Left ventricle myocardium inferior (tissue), 1 donor: ENCODE measurements around the gene GON7. TPM values are rescaled to one million over a fixed set of nuclear protein-coding genes. Genes with fewer than 3 reads are reported as not detected.

Experiments used
- DNase-seq: peaks from one replicate; pipeline ENCODE4 v3.0.0-alpha.2; 2020
- H3K27ac ChIP-seq: fragments of 200-600 bp; replicated peaks from 2 replicates; pipeline ENCODE4 v1.8.0; 2021
- H3K27me3 ChIP-seq: fragments of 200-600 bp; 2 replicates; pipeline ENCODE4 v1.8.0; 2021; ENCODE audit warnings: low read depth
- H3K36me3 ChIP-seq: fragments of 200-600 bp; 2 replicates; pipeline ENCODE4 v1.8.0; 2021
- H3K4me1 ChIP-seq: fragments of 200-600 bp; 2 replicates; pipeline ENCODE4 v1.8.0; 2021
- H3K4me3 ChIP-seq: fragments of 200-600 bp; 2 replicates; pipeline ENCODE4 v1.8.0; 2021; ENCODE audit warnings: mild to moderate bottlenecking, moderate library complexity
- H3K9me3 ChIP-seq: fragments of 200-600 bp; replicated peaks from 2 replicates; pipeline ENCODE4 v1.8.0; 2021
- intact Hi-C: fragments of 100-400 bp; cut with micrococcal nuclease; formaldehyde crosslinking; loops from one replicate; pipeline ENCODE4 v1.11.0; 2022
- total RNA-seq: library from RNA; stranded (reverse); fragmentation: NEBNext Ultra II Directional; extraction: Animal tissue kit (Norgen Biotek cat#: 25700); gene quantifications from one replicate; pipeline ENCODE4 v1.2.1, GENCODE V29; 2021
- TF ChIP-seq, protein P1 (sequence below): fragments of 200-600 bp; IDR thresholded peaks from 2 replicates; pipeline ENCODE4 v1.8.0; 2021; ENCODE audit warnings: antibody characterized with exemption, mild to moderate bottlenecking, borderline replicate concordance
- donor health status: DM: no; HTN: yes; CAD: no; lungs with severe emphysema.

GON7 gene
- total RNA-seq, 1 donor from 2014 or later, result 19.0 TPM

DNA sequence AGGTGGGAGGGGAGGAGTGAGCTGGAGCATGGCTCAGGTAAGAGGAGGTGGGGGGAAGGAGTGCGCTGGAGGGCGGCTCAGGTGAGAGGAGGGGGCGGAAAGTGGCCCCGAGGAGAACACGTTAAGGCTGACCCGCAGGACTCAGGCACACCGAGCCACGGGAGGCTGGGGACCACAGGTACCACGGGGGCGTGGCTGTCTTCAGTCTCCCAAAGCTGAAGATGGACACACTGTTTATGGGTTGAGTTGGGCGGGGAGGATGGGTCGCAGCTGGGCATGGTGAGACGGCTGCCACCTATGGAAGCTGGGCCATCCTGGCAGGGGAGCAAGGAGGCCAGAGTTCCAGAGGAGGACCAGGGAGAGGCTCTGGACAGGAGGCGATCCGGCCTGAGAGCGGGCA lies 23.7 kb upstream of the GON7 start:
- H3K27me3 ChIP-seq, result no peaks in the 10 kb centered on the region
- H3K4me3 ChIP-seq, result peak overlapping the region; percentile 64
- no peak for DNase-seq
- TF ChIP-seq, protein P1, sequence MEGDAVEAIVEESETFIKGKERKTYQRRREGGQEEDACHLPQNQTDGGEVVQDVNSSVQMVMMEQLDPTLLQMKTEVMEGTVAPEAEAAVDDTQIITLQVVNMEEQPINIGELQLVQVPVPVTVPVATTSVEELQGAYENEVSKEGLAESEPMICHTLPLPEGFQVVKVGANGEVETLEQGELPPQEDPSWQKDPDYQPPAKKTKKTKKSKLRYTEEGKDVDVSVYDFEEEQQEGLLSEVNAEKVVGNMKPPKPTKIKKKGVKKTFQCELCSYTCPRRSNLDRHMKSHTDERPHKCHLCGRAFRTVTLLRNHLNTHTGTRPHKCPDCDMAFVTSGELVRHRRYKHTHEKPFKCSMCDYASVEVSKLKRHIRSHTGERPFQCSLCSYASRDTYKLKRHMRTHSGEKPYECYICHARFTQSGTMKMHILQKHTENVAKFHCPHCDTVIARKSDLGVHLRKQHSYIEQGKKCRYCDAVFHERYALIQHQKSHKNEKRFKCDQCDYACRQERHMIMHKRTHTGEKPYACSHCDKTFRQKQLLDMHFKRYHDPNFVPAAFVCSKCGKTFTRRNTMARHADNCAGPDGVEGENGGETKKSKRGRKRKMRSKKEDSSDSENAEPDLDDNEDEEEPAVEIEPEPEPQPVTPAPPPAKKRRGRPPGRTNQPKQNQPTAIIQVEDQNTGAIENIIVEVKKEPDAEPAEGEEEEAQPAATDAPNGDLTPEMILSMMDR, result no peak
- no peaks in the 10 kb centered on the region for H3K9me3 ChIP-seq
- peaks cover 37% of the 10 kb centered on the region for H3K36me3 ChIP-seq
- no peak overlapping the region for H3K27ac ChIP-seq
- intact Hi-C loops, result no loop called here
- peaks cover 5% of the 10 kb centered on the region for H3K4me1 ChIP-seq

DNA sequence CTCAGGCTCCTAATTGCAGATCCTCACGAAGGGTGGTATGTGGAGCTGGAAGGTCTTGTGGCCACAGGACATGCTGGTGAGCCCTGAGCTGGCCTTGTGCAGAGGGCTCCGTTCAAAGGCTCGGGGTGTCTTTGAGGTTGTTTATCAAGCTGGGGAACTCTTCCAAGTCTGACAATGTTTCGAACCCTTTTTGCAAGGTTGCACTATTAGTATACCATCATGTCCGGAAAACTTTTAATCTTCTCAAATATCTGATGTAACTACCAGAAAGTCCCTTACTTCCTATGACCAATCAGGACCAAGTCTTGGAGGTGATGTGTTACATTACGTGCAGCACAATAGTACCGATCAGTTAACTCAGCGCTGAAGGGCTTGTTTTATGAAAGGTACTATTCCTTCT lies 21.7 kb upstream of the GON7 start:
- Histone ChIP-seq H3K27me3 (no peaks in the 10 kb centered on the region), H3K4me1 (peaks cover 5% of the 10 kb centered on the region), H3K4me3 (no peak overlapping the region), H3K9me3 (no peaks in the 10 kb centered on the region), H3K36me3 (peaks cover 55% of the 10 kb centered on the region), H3K27ac (no peak overlapping the region)
- intact Hi-C loops, result no loop called here
- TF ChIP-seq, protein P1, result no peak
- DNase-seq, result no peak

DNA sequence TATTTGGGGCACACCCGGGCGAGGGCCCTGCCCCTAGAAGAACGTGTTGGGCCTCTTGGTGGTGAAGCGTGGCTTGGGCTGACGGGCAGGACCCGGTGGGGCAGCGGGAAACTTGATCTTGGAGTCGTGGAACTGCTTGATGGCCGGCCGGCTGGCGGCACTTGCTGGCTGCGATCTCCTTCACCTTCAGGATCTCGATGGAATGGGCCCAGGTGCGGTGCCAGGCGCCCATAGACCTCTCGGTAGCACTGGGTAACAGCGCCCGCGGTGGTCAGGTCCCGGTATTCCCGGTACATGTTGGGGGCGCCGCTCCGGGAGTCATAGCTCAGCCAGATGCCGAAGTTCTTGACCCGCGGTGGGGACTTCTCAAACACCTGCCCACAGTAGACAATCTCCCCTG lies 16.7 kb upstream of the GON7 start:
- no peaks in the 10 kb centered on the region for H3K9me3 ChIP-seq
- H3K4me3 ChIP-seq, result no peak overlapping the region
- no peak overlapping the region for H3K27ac ChIP-seq
- H3K36me3 ChIP-seq, result peaks cover 93% of the 10 kb centered on the region
- H3K4me1 ChIP-seq, result no peaks in the 10 kb centered on the region
- no peaks in the 10 kb centered on the region for H3K27me3 ChIP-seq
- no peak for DNase-seq
- TF ChIP-seq, protein P1, result no peak
- intact Hi-C loops, result no loop called here

DNA sequence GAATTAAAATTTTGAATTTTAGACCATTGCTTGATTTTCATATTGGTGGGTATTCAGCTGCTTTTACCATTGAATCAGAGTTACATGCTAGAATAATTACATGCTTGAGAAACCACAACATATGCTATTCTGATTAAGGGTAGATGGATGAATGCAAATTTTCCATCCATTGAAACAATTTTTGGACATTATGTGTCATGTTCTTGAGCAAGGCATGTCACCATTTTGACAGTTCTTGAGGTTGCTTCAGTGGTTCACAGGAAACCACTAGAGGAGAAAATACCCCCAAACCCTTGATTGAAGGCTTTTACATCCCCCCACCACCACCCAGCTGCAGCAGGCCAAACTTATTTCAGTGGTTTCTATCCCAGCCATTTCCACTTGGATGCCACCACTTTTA lies 13.6 kb upstream of the GON7 start:
- no peak overlapping the region for H3K27ac ChIP-seq
- TF ChIP-seq, protein P1, result no peak
- DNase-seq, result no peak
- H3K27me3 ChIP-seq, result no peaks in the 10 kb centered on the region
- peaks cover 97% of the 10 kb centered on the region for H3K36me3 ChIP-seq
- H3K4me1 ChIP-seq, result no peaks in the 10 kb centered on the region
- intact Hi-C loops, result no loop called here
- H3K9me3 ChIP-seq, result no peaks in the 10 kb centered on the region
- no peak overlapping the region for H3K4me3 ChIP-seq

DNA sequence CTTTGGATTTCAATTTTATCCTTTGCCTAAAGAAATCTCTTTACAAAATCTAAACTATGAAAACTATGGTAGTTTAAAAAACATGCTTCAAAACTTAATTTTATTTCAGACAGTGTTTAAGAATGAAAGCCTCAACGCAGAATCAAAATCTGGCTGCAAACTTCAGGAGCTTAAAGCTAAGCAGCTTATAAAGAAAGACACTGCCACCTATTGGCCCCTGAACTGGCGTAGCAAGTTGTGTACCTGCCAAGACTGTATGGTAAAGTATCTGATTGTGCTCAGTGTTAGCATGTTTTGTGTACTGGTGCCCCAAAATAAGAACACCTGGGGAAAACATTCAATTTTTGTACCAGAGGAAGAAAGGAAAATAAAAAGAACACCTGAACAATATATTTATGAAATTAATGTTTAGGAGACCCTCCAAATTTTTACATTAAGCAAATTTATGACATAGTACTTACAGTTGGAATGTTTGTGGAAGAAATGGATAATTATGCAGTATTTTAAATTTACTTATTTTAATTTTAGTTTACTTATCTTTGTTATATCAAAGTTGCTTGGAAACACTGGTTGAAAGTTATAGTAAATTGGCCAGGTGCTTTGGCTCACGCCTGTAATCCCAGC lies 12.3 kb upstream of the GON7 start:
- DNase-seq, result no peak
- Histone ChIP-seq H3K27me3 (no peaks in the 10 kb centered on the region), H3K4me3 (no peak overlapping the region), H3K4me1 (no peaks in the 10 kb centered on the region), H3K9me3 (no peaks in the 10 kb centered on the region), H3K36me3 (peaks cover 98% of the 10 kb centered on the region), H3K27ac (no peak overlapping the region)
- TF ChIP-seq, protein P1, result peak; percentile 61
- intact Hi-C loops, result loop anchor here (10.0 kb wide), 1 partner anchor 396 kb away; no protein-coding TSS in a partner anchor
